ENCODE measurements around the gene HIGD2A.
A peak's percentile ranks its signal among the peaks of the same experiment; 100 is the strongest.

The HIGD2A gene

DNA sequence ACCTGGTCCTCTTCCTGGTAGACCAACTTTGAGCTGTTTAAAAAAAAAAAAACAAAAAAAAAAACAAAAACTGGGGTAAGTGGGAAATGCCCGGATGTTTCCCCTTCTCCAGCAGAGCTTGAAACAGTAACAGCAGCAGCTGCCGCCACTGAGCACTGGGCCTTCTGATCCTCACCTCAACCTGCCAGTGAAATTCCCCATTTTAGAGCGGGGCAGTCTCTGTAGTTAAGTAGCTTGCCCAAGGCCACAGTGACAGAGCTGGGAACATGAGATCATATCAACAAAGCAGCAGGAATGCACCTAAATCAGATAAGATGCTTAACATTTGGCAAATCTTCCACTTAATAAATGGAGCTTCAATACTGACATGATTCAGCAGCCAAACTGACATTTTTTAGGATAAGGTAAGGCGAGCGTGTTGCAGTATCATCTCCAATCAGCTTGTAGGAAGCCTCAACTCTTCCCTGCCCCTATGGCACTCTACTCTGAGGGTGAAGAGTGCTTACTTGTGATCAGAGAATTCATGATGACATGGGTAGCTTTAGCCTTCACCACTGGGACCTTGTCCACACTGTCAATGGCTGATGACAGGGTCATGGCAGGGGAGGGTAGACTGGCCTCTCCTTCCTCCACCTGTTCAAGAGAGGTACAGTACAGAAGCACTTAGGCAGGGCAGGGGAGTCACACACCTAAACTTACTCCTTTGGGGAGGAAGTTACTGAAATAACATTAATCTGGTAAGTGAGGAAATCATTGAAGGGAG, 36.3 kb upstream of the HIGD2A start:
- H3K4me3 ChIP-seq (replicated peaks; ENCODE audit: low read depth, low read length) = no peak overlapping the region
- no peak for DNase-seq (ENCODE audit: extremely low read depth, low read depth)
- TF ChIP-seq, protein P1, sequence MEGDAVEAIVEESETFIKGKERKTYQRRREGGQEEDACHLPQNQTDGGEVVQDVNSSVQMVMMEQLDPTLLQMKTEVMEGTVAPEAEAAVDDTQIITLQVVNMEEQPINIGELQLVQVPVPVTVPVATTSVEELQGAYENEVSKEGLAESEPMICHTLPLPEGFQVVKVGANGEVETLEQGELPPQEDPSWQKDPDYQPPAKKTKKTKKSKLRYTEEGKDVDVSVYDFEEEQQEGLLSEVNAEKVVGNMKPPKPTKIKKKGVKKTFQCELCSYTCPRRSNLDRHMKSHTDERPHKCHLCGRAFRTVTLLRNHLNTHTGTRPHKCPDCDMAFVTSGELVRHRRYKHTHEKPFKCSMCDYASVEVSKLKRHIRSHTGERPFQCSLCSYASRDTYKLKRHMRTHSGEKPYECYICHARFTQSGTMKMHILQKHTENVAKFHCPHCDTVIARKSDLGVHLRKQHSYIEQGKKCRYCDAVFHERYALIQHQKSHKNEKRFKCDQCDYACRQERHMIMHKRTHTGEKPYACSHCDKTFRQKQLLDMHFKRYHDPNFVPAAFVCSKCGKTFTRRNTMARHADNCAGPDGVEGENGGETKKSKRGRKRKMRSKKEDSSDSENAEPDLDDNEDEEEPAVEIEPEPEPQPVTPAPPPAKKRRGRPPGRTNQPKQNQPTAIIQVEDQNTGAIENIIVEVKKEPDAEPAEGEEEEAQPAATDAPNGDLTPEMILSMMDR (IDR thresholded peaks at IDR 0.05; ENCODE audit: low read depth, low read length, missing control alignments) = no peak

DNA sequence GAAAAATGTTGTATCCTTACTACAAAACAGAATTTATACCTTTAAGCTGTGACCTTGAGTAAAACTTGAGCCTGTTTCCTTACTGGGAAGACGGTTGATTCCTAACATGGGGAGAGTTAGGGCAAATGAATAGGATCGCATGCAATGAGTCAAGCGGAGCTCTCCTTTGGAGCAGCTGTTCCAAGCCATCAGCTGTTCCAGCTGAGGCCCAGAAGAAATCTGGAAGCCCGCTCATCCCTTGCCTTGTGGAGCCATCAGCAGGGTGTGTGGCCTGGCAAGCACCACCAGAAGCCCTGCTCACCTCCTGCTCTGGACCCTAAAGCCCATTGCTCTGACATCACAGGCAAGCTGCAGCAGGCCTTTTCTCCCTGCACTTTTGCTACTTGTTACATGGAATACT, 35.0 kb upstream of the HIGD2A start:
- DNase-seq (ENCODE audit: extremely low read depth, low read depth) = no peak
- H3K4me3 ChIP-seq (replicated peaks; ENCODE audit: low read depth, low read length) = no peak overlapping the region
- TF ChIP-seq, protein P1 (IDR thresholded peaks at IDR 0.05; ENCODE audit: low read depth, low read length, missing control alignments) = no peak

DNA sequence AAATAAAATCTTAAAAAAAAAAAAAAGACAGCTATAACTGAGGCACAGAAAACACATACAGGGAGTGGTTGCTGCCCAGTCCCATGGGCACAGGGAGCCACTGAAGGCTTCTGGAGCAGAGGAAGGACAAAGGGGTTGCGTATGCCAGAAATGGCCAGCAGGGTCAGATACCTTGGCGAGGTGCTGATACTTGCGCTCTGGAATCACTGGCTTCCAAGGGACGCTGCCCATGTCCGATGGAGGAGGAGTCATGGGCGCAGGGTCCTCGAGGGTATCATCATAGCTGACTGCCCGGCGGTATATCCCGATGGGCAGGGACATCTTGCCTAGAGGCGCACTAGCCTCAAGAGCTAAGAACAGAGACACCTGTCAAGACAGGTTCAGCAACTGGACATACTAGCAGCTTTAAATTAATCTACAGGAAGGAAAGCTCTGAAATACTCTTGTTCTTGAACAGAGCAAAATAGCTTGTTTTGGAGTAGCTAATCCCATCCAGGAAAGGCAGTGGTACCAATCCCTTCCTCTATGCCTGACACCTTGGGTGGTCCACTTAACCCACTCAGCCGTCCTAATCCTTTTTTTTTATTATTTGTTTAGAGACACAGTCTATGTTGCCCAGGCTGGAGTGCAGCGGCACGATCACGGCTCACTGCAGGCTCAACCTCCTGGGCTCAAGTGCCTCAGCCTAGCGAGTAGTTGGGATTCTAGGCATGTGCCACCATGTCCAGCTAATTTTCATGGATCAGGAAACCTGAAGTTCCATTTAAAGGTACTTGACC, 33.0 kb upstream of the HIGD2A start:
- H3K4me3 ChIP-seq (replicated peaks; ENCODE audit: low read depth, low read length) = no peak overlapping the region
- TF ChIP-seq, protein P1 (IDR thresholded peaks at IDR 0.05; ENCODE audit: low read depth, low read length, missing control alignments) = no peak
- no peak for DNase-seq (ENCODE audit: extremely low read depth, low read depth)

DNA sequence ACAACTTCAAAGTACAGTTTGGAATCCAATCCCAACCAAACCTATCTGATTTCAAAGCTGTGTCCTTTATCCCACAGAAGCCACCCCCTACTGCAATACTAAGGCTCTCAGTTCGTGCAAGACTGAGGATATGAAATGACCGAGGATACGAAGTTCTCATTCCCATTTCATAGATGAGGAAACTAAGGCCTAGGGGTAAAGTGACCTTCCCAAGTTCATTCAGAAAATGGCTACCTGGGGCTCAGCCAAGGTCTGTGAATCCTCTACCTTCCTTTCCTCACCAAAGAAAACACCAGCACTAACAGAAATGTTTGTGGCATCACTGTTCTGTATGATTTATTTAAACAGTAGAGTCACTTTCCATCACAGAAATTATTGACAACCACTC, 32.4 kb upstream of the HIGD2A start:
- H3K4me3 ChIP-seq (replicated peaks; ENCODE audit: low read depth, low read length) = no peak overlapping the region
- TF ChIP-seq, protein P1 (IDR thresholded peaks at IDR 0.05; ENCODE audit: low read depth, low read length, missing control alignments) = no peak
- DNase-seq (ENCODE audit: extremely low read depth, low read depth) = no peak

DNA sequence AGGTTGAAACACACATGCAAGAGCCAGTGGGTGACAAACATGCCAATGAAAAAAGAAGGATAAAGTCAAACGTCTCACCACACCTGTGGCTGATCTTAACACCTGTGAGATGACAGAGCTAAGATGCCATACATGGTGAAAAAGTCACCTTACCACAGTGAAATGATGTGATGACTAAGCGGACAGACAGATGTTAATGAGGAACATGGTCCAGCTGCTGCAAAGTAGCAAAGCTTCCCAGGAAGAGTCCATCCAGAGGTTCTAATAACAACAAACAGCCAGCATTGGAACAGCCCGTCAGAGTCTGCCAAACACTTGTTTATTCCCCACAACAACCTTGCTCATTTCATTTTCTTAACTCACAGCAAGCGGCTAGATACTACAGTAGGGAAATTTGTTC, 28.9 kb upstream of the HIGD2A start:
- peak overlapping the region; percentile 98 for H3K4me3 ChIP-seq (replicated peaks; ENCODE audit: low read depth, low read length)
- TF ChIP-seq, protein P1 (IDR thresholded peaks at IDR 0.05; ENCODE audit: low read depth, low read length, missing control alignments) = no peak
- peak; percentile 43 for DNase-seq (ENCODE audit: extremely low read depth, low read depth)

DNA sequence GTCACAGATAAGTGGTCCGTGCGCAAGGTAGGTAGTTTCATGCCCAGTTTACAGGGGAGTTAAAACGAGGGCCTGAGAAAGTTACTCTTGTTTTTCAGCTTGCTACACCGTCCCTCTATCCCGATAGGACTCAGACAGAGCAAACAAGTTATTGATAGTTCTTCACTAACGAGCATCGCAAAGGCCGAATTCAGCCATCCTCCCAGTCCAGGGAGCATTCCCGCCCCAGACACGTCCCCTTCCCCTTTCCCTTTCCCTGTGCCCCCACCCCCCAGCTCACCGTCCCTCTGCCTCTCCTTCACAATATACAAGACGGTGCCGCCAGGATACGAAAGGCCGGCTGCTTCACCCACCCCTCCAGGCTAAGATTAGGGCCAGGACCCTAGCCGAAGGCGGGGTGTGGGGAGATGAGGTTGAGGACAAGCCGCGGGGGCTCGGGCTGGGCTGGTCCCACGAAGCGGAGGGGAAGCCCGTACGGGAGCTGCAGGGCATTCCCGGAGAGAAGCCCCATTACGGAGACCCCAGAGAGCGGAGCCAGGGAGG, 27.6 kb upstream of the HIGD2A start:
- no peak for DNase-seq (ENCODE audit: extremely low read depth, low read depth)
- peak overlapping the region; percentile 98 for H3K4me3 ChIP-seq (replicated peaks; ENCODE audit: low read depth, low read length)

More for the DNA sequence above, 27.6 kb upstream of the HIGD2A start:
- TF ChIP-seq, protein P1 (IDR thresholded peaks at IDR 0.05; ENCODE audit: low read depth, low read length, missing control alignments) = no peak
